ENCODE data around the gene TBC1D22A.

Gene TBC1D22A

GRCh38 chr22:46737976-46738646 lies 24.3 kb upstream of the TBC1D22A start, which contains the start of gene CERK:
Gene CERK, minus strand, starts transcription at chr22:46738252. Its CDS starts 104 bp downstream, at chr22:46738148.
- no peak for TF ChIP-seq CTCF (IDR thresholded peaks at IDR 0.05; ENCODE audit: poor library complexity, severe bottlenecking)
- H3K36me3 ChIP-seq (ENCODE audit: low read depth), result peaks cover 7% of the 10 kb centered on the region; the same call in 1 of the 2 replicates
- no peaks in the 10 kb centered on the region for H3K9me3 ChIP-seq (ENCODE audit: severe bottlenecking)
- peaks cover 9% of the 10 kb centered on the region for H3K4me1 ChIP-seq (ENCODE audit: insufficient read depth, poor library complexity, severe bottlenecking)
- DNase-seq (ENCODE audit: low spot score) (no peak), ATAC-seq (ENCODE audit: low read depth) (peak; percentile 43)
- no peaks in the 10 kb centered on the region for H3K27me3 ChIP-seq (ENCODE audit: insufficient read depth, poor library complexity, severe bottlenecking)
- peak within 1 kb of the TSS; percentile 80 for H3K27ac ChIP-seq (ENCODE audit: poor library complexity, severe bottlenecking)
- peak within 1 kb of the TSS; percentile 95 for H3K4me3 ChIP-seq (ENCODE audit: severe bottlenecking)

GRCh38 chr22:46738647-46739093 lies 23.8 kb upstream of the TBC1D22A start:
- no peaks in the 10 kb centered on the region for H3K27me3 ChIP-seq (ENCODE audit: insufficient read depth, poor library complexity, severe bottlenecking)
- DNase-seq (ENCODE audit: low spot score) (no peak), ATAC-seq (ENCODE audit: low read depth) (peak; percentile 64)
- H3K9me3 ChIP-seq (ENCODE audit: severe bottlenecking), result no peaks in the 10 kb centered on the region
- H3K4me1 ChIP-seq (ENCODE audit: insufficient read depth, poor library complexity, severe bottlenecking), result peaks cover 9% of the 10 kb centered on the region
- no peak for TF ChIP-seq CTCF (IDR thresholded peaks at IDR 0.05; ENCODE audit: poor library complexity, severe bottlenecking)
- H3K36me3 ChIP-seq (ENCODE audit: low read depth), result peaks cover 7% of the 10 kb centered on the region; the same call in 1 of the 2 replicates
- H3K4me3 ChIP-seq (ENCODE audit: severe bottlenecking), result peak overlapping the region; percentile 95
- peak overlapping the region; percentile 80 for H3K27ac ChIP-seq (ENCODE audit: poor library complexity, severe bottlenecking)

GRCh38 chr22:46739094-46739870 lies 23.2 kb upstream of the TBC1D22A start:
- ATAC-seq (ENCODE audit: low read depth), result peak; percentile 88

GRCh38 chr22:46740910-46741780 lies 21.3 kb upstream of the TBC1D22A start:
- peaks cover 6% of the 10 kb centered on the region; the same call in 1 of the 2 replicates for H3K36me3 ChIP-seq (ENCODE audit: low read depth)
- no peak for DNase-seq (ENCODE audit: low spot score)
- H3K9me3 ChIP-seq (ENCODE audit: severe bottlenecking), result no peaks in the 10 kb centered on the region
- H3K4me1 ChIP-seq (ENCODE audit: insufficient read depth, poor library complexity, severe bottlenecking), result peaks cover 9% of the 10 kb centered on the region
- TF ChIP-seq CTCF (IDR thresholded peaks at IDR 0.05; ENCODE audit: poor library complexity, severe bottlenecking), result no peak
- no peaks in the 10 kb centered on the region for H3K27me3 ChIP-seq (ENCODE audit: insufficient read depth, poor library complexity, severe bottlenecking)
- no peak overlapping the region for H3K4me3 ChIP-seq (ENCODE audit: severe bottlenecking)
- no peak overlapping the region for H3K27ac ChIP-seq (ENCODE audit: poor library complexity, severe bottlenecking)
- ATAC-seq (ENCODE audit: low read depth), result no peak

More at GRCh38 chr22:46739094-46739870, 23.2 kb upstream of the TBC1D22A start:
- Histone ChIP-seq H3K4me1 (ENCODE audit: insufficient read depth, poor library complexity, severe bottlenecking) (peaks cover 9% of the 10 kb centered on the region), H3K27me3 (ENCODE audit: insufficient read depth, poor library complexity, severe bottlenecking) (no peaks in the 10 kb centered on the region), H3K36me3 (ENCODE audit: low read depth) (peaks cover 7% of the 10 kb centered on the region; the same call in 1 of the 2 replicates), H3K27ac (ENCODE audit: poor library complexity, severe bottlenecking) (peak overlapping the region; percentile 80), H3K9me3 (ENCODE audit: severe bottlenecking) (no peaks in the 10 kb centered on the region), H3K4me3 (ENCODE audit: severe bottlenecking) (peak overlapping the region; percentile 95)
- peak; percentile 81 for TF ChIP-seq CTCF (IDR thresholded peaks at IDR 0.05; ENCODE audit: poor library complexity, severe bottlenecking)
- DNase-seq (ENCODE audit: low spot score), result peak; percentile 86

All from RWPE2 (cell line).